Cardiac fibroblast (primary cell): Measurements from ENCODE around the gene SKIDA1.

Experiments
- DNase-seq, 2 donors: peaks; one replicate each; pipeline versions ENCODE4 v3.0.0 to v3.0.0-alpha.2; 2010; ENCODE audit warnings: low read depth in 2 of 2
- H3K4me3 ChIP-seq, 2 donors: replicated peaks in 1 of 2; 1 replicate in 1 of 2; 2 replicates in 1 of 2; pipeline ENCODE4 v1.5.1; 2011; ENCODE audit warnings: low read depth in 2 of 2, low read length in 2 of 2, mild to moderate bottlenecking in 2 of 2, moderate library complexity in 1 of 2
- CTCF ChIP-seq: IDR thresholded peaks from one replicate; pipeline ENCODE4 v1.5.1; 2011; ENCODE audit warnings: low read depth, mild to moderate bottlenecking, low read length, inconsistent platforms

The SKIDA1 gene

GRCh38 chr10:21508706-21509331, 16.7 kb downstream of the SKIDA1 start:
- no peak for DNase-seq
- no peak for TF ChIP-seq CTCF
- H3K4me3 ChIP-seq: no peak overlapping the region

- TF ChIP-seq CTCF: no peak
- no peak overlapping the region for H3K4me3 ChIP-seq
- DNase-seq: no peak
These were observed 18.3 kb downstream of the SKIDA1 start for GRCh38 chr10:21507150-21507549.

- no peak overlapping the region for H3K4me3 ChIP-seq
- no peak for TF ChIP-seq CTCF
- no peak for DNase-seq
These were observed 19.1 kb downstream of the SKIDA1 start for GRCh38 chr10:21506351-21506750.

- no peak for DNase-seq
- H3K4me3 ChIP-seq: no peak overlapping the region
- no peak for TF ChIP-seq CTCF
These were observed 19.7 kb downstream of the SKIDA1 start for GRCh38 chr10:21505711-21506278.

GRCh38 chr10:21503542-21503941, 21.9 kb downstream of the SKIDA1 start:
- no peak for TF ChIP-seq CTCF

GRCh38 chr10:21502348-21502740, 23.1 kb downstream of the SKIDA1 start:
- no peak for TF ChIP-seq CTCF
- H3K4me3 ChIP-seq: no peak overlapping the region
- no peak for DNase-seq

More at GRCh38 chr10:21503542-21503941, 21.9 kb downstream of the SKIDA1 start:
- H3K4me3 ChIP-seq: no peak overlapping the region
- no peak for DNase-seq
